ENCODE measurements around the gene SETMAR.

GRCh38 chr3:4322635-4323034 lies 19.5 kb downstream of the SETMAR start:
- no peak for TF ChIP-seq CTCF (IDR thresholded peaks at IDR 0.05)
- no peak for TF ChIP-seq EZH2 (IDR thresholded peaks at IDR 0.05)
